EL (cell line): ENCODE results near the gene GULP1.
"Not testable (repeated sequence)": the region's sequence is repeated elsewhere in the genome, so short reads cannot be mapped to it uniquely, and the experiment has no call there.

Source experiments
- DNase-seq: peaks from one replicate; pipeline ENCODE4 v3.0.0-alpha.2; 2016

Gene GULP1

GRCh38 chr2:188293601-188294351 lies 2.1 kb downstream of the GULP1 start:
- peak; percentile 83 for DNase-seq

GRCh38 chr2:188294352-188294926 lies 2.8 kb downstream of the GULP1 start:
- no peak for DNase-seq

GRCh38 chr2:188295067-188295685 lies 3.5 kb downstream of the GULP1 start:
- no peak for DNase-seq

GRCh38 chr2:188297978-188298377 lies 6.3 kb downstream of the GULP1 start:
- no peak for DNase-seq

GRCh38 chr2:188298937-188299371 lies 7.3 kb downstream of the GULP1 start:
- DNase-seq, result not testable (repeated sequence)

GRCh38 chr2:188303363-188304031 lies 11.8 kb downstream of the GULP1 start:
- DNase-seq, result peak; percentile 95

GRCh38 chr2:188305271-188305670 lies 13.6 kb downstream of the GULP1 start:
- DNase-seq, result no peak

- DNase-seq, result no peak
Observed at GRCh38 chr2:188306271-188306670, 14.6 kb downstream of the GULP1 start.

- peak; percentile 56 for DNase-seq
Observed at GRCh38 chr2:188307850-188308283, 16.2 kb downstream of the GULP1 start.

- DNase-seq, result no peak
Observed at GRCh38 chr2:188308483-188308882, 16.8 kb downstream of the GULP1 start.

GRCh38 chr2:188309364-188309763 lies 17.7 kb downstream of the GULP1 start:
- DNase-seq, result no peak

GRCh38 chr2:188314314-188315054 lies 22.8 kb downstream of the GULP1 start:
- DNase-seq, result peak; percentile 55

- no peak for DNase-seq
Observed at GRCh38 chr2:188315750-188316149, 24.1 kb downstream of the GULP1 start.

- no peak for DNase-seq
Observed at GRCh38 chr2:188316342-188316741, 24.7 kb downstream of the GULP1 start.

- no peak for DNase-seq
Observed at GRCh38 chr2:188316791-188317423, 25.2 kb downstream of the GULP1 start.

- DNase-seq, result peak; percentile 31
Observed at GRCh38 chr2:188318161-188318749, 26.6 kb downstream of the GULP1 start.

GRCh38 chr2:188319838-188320237 lies 28.2 kb downstream of the GULP1 start:
- DNase-seq, result no peak

GRCh38 chr2:188320861-188321260 lies 29.2 kb downstream of the GULP1 start:
- DNase-seq, result no peak

GRCh38 chr2:188322569-188323551 lies 31.2 kb downstream of the GULP1 start:
- DNase-seq, result peak; percentile 63

GRCh38 chr2:188324067-188324466 lies 32.4 kb downstream of the GULP1 start:
- DNase-seq, result peak; percentile 32

- DNase-seq, result no peak
Observed at GRCh38 chr2:188326290-188326668, 34.6 kb downstream of the GULP1 start.
